Transverse colon (tissue), 3 donors: ENCODE data around the gene MMP23B.

ENCODE experiments used
- CTCF ChIP-seq, 5 experiments: fragments of 200-600 bp in 3 of 5; fragments of 450-650 bp in 2 of 5; sonication (generic) in 3 of 5; IDR thresholded peaks; 1 replicate in 2 of 5; 2 replicates in 3 of 5; pipeline ENCODE4 v1.5.1; 2016 to 2017; ENCODE audit warnings: antibody characterized with exemption in 5 of 5, inconsistent platforms in 3 of 5, mild to moderate bottlenecking in 2 of 5, moderate library complexity in 1 of 5
- EP300 ChIP-seq: sonication (generic); formaldehyde crosslinking; IDR thresholded peaks from one replicate; pipeline ENCODE4 v1.6.1; 2017; ENCODE audit warnings: antibody characterized with exemption, low read depth
- POLR2A ChIP-seq: fragments of 450-650 bp; IDR thresholded peaks from one replicate; pipeline ENCODE4 v1.6.1; 2016; ENCODE audit warnings: antibody characterized with exemption, mild to moderate bottlenecking, moderate library complexity

GRCh38 chr1:1625404-1625775 is 6.6 kb upstream of the MMP23B start:
- no peak for TF ChIP-seq POLR2A
- no peak for TF ChIP-seq CTCF (IDR thresholded peaks at IDR 0.05)
- no peak for TF ChIP-seq EP300
